22Rv1 (cell line): ENCODE data around the gene XDH.

Experiments
- CTCF ChIP-seq: fragments of 450-650 bp; IDR thresholded peaks from 2 replicates; pipeline ENCODE4 v1.5.1; 2017; ENCODE audit warnings: mild to moderate bottlenecking
- ZFX ChIP-seq: fragments of 450-650 bp; IDR thresholded peaks from 2 replicates; pipeline ENCODE4 v1.6.1; 2017; ENCODE audit warnings: antibody characterized with exemption, borderline replicate concordance

- TF ChIP-seq CTCF (no peak), ZFX (no peak)
Observed at GRCh38 chr2:31287654-31288053, 126.9 kb downstream of the XDH start.
